HepG2 (cell line): Measurements from ENCODE around the gene SAMD14. TPM values are rescaled to one million over a fixed set of nuclear protein-coding genes. Genes with fewer than 3 reads are reported as not detected.

Experiments used
- AHDC1 ChIP-seq: sonication (generic); formaldehyde crosslinking; IDR thresholded peaks from 2 replicates; pipeline ENCODE4 v1.5.1; 2020; ENCODE audit warnings: mild to moderate bottlenecking, missing genetic modification reagents, borderline replicate concordance
- BHLHE40 ChIP-seq: IDR thresholded peaks from 2 replicates; pipeline ENCODE4 v1.6.1; 2011; ENCODE audit warnings: low read length, improper control_type of control experiment
- CHD4 ChIP-seq: fragments of 200-600 bp; sonication (generic); IDR thresholded peaks from 2 replicates; pipeline ENCODE4 v1.7.0; 2017; ENCODE audit warnings: mild to moderate bottlenecking, low read length, borderline replicate concordance
- GLI4 ChIP-seq: sonication (generic); formaldehyde crosslinking; IDR thresholded peaks from 2 replicates; pipeline ENCODE4 v1.5.1; 2020; ENCODE audit warnings: missing genetic modification reagents, mild to moderate bottlenecking, moderate library complexity, borderline replicate concordance
- LRRFIP1 ChIP-seq: sonication (generic); formaldehyde crosslinking; conservative IDR thresholded peaks from 2 replicates; pipeline ENCODE4 v1.4.0; 2020; ENCODE audit warnings: missing genetic modification reagents
- SP140L ChIP-seq: sonication (generic); formaldehyde crosslinking; IDR thresholded peaks from 2 replicates; pipeline ENCODE4 v1.4.0; 2020; ENCODE audit warnings: missing genetic modification reagents, borderline replicate concordance
- SYNCRIP ChIP-seq: fragments of 200-400 bp; formaldehyde crosslinking; IDR thresholded peaks from 2 replicates; pipeline ENCODE4 v1.6.1; 2018; ENCODE audit warnings: mild to moderate bottlenecking, low read depth, low read length; ENCODE audit not compliant: insufficient read depth
- ZNF234 ChIP-seq: sonication (generic); formaldehyde crosslinking; conservative IDR thresholded peaks from 2 replicates; pipeline ENCODE4 v1.5.1; 2020; ENCODE audit warnings: mild to moderate bottlenecking, missing genetic modification reagents
- ZNF407 ChIP-seq: sonication (generic); formaldehyde crosslinking; IDR thresholded peaks from one replicate; pipeline ENCODE4 v1.5.1; 2020; ENCODE audit warnings: mild to moderate bottlenecking, missing genetic modification reagents; ENCODE audit errors: not compliant biosample characterization
- ZNF883 ChIP-seq: sonication (generic); formaldehyde crosslinking; IDR thresholded peaks from 2 replicates; pipeline ENCODE4 v1.5.1; 2020; ENCODE audit warnings: mild to moderate bottlenecking, missing genetic modification reagents; ENCODE audit errors: not compliant biosample characterization
- ZSCAN25 ChIP-seq: sonication (generic); formaldehyde crosslinking; IDR thresholded peaks from 2 replicates; pipeline ENCODE4 v1.8.0; 2022; ENCODE audit warnings: mild to moderate bottlenecking, missing genetic modification reagents
- polyA plus RNA-seq, 8 experiments: library from polyadenylated mRNA; depleted of rRNA in 3 of 8; stranded (reverse) in 7 of 8; unstranded in 1 of 8; fragments of >200 nt; fragmentation: Illumina TruSeq in 4 of 8; extraction: Trizol in 4 of 8; gene quantifications; 2 replicates each; pipeline versions ENCODE4 v1.2.1 to v1.2.3, GENCODE V29; 2011 to 2016; ENCODE audit warnings: low read depth in 4 of 8, missing spikeins in 1 of 8, mixed read lengths in 1 of 8; ENCODE audit not compliant: insufficient read depth in 1 of 8
- total RNA-seq, 5 experiments: library from RNA; depleted of rRNA; stranded (reverse); fragments of >200 nt; fragmentation: Illumina TruSeq; extraction: Trizol; gene quantifications; 2 replicates each; pipeline ENCODE4 v1.2.3, GENCODE V29; 2016; ENCODE audit warnings: low read depth in 1 of 5

Gene SAMD14
- total and polyA plus RNA-seq, 2 of the 13 experiments (the other 11 are each of a cell fraction or from before 2014, with no cell fraction given): 0.07 to 0.22 TPM

DNA sequence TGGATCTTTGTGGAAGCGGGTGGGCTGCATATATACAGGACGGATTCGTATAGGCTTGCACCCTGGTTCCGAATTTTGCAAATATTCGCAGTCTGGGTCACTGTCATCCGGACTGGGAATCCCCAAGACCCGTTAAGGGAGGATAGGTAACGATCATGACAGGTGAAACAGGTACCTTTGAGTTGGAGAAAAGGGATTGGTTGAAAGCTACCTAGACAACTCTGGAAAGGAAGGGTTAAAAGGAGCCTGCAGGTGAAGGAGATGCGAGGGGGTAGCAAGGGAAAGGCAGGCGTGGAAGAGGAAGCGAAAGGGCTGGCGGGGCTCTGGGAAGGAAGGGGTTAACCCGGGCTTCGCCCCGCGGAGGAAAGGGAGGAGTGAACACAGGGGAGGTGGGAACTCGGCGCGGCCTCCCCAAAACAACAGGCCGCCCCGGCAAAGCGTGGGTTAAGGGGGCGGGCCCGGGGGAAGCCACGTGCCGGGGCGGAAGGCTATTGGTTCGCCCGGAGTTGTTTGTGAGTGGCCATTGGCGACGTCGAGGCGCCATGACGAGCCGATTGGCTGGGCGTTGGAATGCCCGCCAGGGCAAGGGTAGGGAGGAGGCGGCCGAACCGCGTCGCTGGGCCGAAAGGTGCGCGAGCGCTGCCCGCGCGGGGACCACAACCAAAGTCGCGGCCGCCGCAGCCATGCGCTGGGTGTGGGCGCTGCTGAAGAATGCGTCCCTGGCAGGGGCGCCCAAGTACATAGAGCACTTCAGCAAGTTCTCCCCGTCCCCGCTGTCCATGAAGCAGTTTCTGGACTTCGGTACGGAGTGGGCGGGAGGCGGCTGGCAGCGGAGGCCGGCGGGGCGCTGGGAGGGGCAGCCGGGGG is 35.0 kb downstream of the SAMD14 start, which contains the start of gene PDK2 (continued):
- peak; percentile 56 for TF ChIP-seq ZNF407 (CRISPR knock-in tag)
- no peak for TF ChIP-seq LRRFIP1
- TF ChIP-seq AHDC1 (CRISPR knock-in tag): 0 out of 2 replicates have a peak, but pooled peaks have one; percentile 17
- TF ChIP-seq ZNF234: no peak
- no peak for TF ChIP-seq GLI4 (CRISPR knock-in tag)
- peak; percentile 67 for TF ChIP-seq ZSCAN25 (CRISPR knock-in tag)
- no peak for TF ChIP-seq ZNF883 (CRISPR knock-in tag)
- peak; percentile 72; the same call in 1 of the 2 replicates for TF ChIP-seq CHD4
- TF ChIP-seq SYNCRIP: no peak
- TF ChIP-seq SP140L (CRISPR knock-in tag): no peak; the same call in 1 of the 2 replicates
- peak; percentile 90 for TF ChIP-seq BHLHE40
